GOT3 (cell line): ENCODE data around the gene TRIM29.

Experiments
- DNase-seq: peaks from one replicate; lab custom pipeline; 2025; ENCODE audit warnings: mixed read lengths; lab: John Stamatoyannopoulos, UW

TRIM29 gene

DNA sequence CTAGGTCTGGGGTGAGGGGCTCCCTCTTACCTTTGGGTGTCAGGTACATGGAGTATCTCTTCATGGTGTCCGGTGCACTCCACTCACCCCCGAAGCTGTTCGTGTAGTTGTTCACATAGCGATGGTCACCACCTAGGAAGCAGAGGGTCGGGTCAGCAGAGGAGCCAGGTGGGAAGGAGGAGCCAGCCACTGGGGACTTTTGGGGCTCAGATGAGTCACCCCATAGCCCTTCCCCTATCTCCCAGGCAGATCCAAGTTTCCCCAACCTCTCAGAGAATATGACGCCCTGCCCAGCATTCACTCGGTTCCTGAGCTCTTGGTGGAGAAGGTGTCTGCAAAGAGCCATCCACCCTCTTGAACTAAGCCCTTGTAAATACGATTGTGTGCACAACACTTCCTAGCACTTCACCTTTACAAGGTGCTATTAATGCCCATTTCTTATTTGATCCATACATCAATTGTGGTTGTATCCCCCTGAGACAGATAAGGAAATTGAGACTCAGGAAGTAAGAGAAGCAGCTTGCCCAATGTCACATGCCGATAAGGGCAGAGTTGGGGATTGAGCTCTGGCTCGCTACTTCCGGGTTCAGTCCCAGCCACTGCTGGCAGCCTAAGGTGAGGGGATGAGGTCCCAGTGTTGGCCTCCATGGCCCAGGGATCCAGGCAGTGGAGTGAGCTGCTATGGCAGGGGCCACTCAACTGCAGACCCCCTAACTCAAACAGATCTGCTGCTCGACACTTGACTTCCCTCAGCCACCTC is 14.8 kb downstream of the TRIM29 start:
- DNase-seq: no peak

DNA sequence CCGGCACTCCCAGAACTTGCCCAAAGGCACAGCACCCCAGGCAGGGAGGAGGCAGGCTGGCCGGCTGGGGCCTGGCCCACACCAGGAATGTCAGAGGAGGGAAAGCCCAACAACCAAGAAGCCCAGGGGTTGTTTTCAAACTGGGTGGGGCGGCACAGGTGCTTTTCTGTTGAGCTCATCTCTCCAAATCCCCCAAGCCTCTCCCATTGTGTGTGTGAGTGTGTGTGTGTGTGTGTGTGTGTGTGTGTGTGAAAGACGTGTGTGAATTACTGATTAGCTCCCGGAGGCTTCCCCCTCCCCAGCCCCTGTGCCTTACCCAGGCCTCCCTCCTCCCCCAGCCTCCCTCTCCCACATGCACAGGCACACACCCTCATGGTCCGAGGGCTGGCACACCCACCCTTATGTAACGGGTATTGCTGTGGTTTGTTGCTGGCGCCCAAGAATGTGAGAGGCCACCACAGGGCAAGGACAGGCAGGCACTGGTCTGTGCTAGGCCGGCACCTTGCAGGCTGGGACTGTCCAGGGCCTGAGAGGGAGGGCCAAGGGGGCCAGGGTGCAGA is 15.9 kb downstream of the TRIM29 start:
- DNase-seq: no peak

DNA sequence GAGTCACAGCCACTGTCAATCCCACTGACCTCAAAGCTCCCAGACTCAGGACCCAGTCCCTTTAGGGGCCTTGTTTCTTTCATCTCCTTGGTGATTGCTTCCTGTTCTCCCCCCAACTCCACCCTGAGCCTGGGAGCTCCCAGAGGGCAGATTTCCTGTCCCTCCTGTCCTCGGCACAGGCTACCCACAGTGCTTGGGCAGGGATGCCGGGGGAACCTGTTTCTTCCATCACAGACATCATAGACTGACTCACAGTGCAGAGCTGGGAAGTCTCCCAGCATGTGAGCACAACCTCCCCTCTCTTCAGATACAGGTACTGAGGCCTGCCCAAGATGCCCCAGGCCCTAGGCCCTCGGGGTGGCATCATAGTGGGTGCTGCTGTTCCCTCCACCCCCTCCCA is 16.6 kb downstream of the TRIM29 start:
- DNase-seq: no peak

DNA sequence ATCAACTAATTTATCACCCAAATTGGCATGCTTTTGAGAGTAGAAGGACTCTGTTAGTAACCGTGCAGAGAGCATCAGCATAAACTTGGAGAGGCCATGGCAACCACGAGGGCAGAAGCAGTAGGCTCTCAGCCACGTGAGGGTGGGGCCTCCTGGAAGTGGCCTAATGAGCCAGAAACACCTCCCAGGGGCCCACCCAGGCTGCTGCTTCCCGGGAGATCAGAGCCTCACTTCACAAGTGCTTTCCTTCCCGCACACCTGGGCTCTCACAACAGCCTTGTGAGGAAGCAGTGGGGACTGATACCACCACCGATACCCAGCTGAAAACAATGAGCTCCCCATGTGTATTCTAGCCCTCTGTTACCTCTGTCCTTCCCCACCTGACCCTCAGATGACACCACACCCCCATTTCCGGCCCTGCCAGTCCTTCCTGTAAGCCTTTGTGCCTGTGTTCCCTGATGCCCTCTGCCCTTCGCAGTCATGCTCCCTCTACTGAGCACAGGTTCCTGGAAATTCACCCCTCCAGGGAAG is 17.0 kb downstream of the TRIM29 start:
- DNase-seq: no peak

DNA sequence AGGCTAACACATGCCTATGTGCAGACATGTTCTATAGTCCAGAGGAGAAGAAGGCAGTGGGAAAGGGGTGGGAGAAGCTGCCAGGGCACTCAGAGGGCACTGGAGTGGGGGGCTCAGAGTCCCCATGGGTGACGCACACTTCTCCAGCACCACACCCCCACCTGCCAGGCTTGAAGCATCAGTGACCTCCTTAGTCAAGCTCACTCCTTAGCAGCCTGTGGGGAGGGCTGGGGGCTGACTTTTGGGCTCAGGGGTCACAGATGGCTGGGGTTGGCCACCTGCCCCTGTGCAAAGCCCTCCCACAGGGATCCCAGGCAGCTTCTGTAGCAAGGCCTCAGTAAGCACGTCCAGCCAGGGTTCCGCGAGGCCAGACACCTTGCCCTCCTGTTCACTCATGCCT is 18.8 kb downstream of the TRIM29 start:
- no peak for DNase-seq

DNA sequence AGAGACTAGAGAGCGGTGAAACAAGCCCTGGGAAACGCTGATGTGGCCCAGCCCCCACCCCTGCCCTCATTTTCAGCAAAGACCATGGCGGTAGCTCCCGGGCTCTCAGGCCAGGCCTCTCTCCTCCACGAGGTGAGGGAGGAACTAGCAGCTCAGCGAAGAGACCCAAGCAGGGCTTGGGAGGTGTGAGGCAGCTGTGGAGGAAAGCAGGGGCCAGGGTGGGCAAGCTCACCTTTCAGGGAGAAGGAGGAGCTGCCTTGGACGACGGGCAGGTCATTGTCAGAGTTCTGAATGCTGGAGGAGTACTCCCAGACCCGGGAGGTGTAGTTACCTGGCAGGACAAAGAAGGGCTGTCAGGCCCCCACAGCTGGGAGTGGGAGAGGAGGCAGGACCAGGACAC is 19.9 kb downstream of the TRIM29 start:
- DNase-seq: no peak

DNA sequence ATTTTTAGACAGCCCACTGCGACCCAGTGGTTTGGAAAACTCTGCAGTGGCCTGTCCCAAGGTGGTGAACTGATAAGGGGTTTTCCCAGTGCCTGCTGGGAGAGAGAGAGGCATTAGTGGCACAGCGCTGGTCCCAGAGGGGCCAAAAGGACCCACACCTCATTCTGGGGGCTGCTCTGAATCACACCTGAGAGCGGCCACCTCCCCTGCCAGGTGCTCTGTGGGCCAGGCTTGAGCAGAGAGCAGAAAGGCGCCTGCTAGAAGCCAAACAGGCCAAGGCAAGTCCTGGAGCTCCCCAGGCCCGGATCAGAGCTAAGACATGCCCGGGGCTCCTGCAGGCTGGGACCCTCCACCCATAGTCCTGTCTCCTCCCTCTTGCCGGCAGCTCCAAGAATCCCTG is 20.9 kb downstream of the TRIM29 start:
- no peak for DNase-seq

DNA sequence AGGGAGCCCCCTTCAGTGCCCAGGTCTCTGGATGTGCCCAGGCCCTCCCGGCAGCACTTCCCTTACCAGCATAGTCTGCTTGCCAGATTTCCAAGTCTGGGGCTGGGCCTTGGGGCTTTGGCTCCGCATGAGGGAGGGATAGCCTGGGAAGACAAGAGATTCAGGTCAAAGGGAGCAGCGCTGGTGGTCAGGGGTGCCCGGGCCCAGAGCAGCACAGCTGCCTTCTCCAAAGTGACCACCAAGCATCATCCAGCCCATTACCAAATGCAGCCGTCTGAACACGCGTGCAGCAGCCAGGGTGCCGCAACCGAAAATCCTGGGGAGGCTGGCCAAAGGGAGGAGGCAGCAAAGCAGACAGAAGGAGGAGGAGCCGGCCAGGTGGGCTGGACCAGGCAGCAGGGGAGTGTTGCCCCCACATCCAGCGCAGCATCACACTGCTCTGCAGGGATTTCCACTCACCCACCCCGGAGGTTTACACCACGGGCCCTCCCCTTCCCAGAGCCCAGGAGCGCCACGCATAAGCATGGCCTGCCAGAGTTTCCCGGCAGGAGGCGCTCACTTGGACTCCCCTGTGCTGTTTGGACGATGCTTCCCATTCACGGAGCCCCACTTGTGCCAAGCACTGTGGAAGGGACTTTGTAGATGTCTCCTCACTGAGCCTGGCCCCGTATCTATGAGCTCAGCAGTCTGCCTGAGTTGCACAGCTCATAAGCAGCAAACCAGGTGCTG is 22.5 kb downstream of the TRIM29 start:
- DNase-seq: no peak

DNA sequence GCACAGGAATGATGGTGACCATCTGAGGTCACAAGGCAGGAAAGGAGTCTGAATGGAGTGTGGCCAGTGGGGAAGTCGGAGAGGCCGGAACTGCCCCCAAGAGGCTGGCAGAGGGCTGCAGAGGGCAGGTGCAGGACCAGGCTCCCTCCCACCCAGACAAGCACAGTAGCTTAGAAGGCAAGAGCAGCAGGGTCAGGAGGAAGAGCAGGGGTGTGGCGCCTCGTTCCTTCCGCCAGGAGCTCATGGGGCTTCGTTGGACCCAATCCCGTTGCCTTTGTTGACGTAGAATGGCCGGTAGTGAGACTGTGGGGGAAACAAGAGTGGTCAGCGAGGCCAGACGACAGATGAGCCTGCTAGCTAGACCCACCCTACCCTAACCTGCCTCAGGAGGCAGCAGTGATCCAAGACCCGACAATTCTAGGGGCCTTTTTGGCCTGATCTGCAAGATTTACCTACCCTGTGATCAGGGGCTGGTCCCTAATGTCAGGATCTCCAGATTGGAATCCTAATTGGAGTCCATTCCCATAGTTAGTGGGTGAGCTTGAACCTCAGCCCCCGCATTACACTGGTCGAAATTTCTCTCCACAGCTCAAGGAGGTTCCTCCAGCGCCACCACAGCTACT is 25.6 kb downstream of the TRIM29 start:
- DNase-seq: no peak

DNA sequence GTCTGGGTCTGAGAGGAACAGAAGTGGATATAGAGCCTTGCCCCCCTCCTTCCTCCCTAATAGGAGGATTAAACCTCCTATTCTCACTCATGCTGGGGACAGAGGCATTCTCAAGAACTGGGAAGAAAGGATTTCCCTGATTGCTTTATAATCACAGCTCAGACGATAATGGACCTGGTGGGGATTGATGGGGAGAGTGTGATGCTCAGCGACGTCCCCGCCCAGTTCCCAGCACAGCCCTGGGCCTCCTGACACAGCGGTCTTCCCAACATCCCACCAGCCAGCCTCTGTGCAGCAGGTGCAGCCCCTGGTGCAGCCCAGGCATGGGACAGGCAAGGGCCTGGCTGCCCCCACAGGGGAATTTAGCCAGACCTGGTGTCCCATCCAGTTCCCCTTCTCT is 28.4 kb downstream of the TRIM29 start:
- DNase-seq: no peak

DNA sequence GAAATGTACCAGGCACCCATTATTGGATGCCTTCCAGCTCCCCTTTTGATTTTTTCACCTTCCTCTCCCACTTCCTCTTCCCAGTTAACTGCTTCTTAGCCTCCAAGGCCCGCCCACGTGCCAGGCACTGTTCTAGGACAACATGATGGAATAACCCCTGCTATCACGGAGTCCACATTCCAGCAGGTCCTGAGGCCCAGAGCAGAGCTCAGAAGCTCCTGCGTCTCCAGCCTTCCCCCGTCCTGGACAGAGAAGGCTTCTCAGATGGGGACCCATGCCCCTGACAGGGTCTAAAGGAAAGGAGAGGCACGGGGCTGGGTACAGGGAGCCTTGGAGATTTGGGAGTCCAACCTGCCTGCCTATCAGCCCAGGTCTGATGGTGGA is 29.1 kb downstream of the TRIM29 start:
- DNase-seq: no peak

DNA sequence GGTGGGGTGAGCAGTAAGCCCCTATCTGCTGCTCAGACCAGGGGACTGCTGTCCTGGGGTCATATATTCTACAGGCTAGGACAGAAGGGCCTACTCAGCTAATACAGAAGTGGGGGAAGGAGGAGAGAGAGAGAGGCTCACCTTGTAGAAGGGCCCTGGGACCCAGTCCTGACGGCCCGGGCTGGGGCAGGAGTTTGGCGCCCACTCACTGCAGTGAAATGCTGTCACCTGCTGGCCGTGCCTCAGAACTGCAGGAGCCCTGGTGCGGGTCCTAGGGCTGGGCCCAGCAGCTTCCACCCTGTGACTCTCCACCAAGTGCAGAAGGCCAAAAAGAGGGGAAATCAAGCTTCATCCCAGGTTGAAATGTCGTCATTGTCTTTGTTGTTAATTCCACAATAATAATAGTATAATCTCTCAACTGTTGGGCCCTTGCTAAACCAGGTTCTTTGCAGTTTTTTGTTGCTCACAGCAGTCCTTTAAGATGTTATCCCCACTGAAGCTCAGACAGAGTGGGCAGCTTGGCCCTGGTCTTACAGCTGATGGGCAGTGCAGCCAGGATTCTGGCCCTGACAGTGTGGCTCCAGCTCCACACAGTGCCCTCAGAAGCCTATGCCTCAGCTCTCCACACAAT is 29.6 kb downstream of the TRIM29 start:
- no peak for DNase-seq

DNA sequence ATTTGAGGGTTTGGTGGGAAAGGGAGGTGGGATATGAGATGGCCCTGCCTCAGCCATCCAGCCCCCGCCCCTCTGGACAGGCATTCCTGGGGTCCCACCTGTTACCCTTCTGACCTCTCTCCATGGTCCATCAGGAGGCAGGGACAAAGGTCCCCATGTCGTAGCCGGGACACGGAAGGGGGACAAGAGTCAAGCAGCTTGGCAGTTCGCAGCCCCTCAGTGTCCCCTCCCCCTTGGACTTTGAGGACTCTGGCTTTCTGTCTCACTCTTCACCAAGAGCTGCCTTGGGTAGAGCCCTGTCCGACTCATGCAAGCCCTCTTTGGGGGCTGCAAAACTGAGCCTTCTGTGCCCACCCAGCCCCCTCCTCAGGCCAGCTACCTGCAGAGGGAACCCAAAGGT is 30.2 kb downstream of the TRIM29 start:
- no peak for DNase-seq

DNA sequence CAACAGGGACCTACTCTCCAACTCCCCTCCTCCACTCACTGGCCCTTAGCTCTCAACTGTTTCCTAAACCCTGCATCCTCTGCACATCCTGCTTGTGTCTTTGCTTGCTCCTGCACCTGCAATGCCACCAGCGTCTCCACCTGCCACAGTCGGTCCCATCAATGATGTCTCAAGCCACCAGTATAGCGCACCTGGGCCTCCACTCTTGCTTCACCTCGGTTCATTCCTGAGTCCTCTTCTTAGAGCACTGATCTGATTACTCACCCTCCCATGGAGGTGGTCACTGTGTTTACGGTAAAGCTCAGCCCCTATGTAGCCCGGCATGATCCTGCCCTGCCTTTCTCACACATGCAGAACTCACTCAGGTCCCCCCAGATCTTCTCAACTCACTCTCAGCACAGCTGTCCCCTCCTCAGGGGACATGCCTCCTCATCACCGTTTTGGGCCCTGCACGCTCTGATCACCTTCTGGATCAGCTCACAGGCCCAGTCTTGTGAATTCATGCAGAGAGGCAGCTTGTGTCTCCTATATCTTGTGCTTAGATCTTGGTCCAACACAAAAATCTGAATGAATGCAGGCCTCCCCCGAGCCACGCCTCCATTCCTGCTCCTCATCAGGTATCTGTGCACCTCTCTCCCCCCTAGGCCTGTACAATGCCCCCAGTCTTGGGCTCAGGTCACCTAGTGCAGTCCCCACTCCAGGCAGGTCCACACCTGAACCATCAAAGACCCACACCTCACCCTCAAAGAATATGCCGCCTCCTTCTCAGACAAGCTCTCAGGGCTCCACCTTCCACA is 31.4 kb downstream of the TRIM29 start:
- DNase-seq: no peak

DNA sequence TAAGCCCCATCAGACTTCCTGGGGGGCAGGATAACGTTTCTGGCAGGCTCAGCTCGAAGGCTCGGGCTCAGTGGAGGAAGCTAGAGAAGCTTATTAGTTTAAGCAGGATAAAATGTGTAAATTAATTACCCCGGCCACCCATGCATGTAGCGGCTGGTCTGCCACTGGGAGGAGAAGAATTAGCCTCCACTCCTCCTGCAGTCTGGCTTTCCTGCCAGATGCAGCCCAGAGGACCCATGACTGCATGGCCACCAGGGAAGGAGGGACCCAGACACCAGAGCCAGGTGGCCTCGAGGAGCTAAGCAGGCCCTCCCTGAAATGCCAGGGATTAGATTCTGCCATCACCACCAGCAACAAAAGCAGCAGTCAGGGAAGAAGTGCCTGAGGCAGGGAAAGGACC is 32.3 kb downstream of the TRIM29 start:
- DNase-seq: no peak

DNA sequence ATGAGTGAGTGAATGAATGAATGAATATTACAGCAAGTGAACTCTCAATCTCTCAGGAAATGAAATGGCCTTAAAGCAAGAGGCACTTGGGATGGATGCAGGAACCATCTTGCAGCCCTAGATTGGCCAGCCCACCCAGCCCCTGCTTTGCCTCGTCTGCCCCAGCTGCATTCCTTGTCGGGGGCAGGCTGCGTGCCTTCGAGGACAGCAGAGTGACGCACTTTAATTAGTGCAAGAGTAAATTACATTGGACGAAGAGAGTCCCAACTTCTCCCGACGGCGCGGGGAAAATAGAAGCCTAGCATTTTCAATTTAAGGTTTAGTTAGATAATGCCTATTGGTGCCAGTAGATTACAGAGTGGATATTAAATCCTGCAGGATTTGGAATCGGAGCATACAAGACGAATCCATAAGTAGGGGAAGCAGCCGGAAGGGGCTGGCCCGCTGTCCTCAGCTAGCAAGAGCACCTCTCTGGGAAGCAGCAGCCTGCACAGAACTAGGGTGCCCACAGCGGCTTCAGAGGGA is 33.8 kb downstream of the TRIM29 start:
- no peak for DNase-seq

DNA sequence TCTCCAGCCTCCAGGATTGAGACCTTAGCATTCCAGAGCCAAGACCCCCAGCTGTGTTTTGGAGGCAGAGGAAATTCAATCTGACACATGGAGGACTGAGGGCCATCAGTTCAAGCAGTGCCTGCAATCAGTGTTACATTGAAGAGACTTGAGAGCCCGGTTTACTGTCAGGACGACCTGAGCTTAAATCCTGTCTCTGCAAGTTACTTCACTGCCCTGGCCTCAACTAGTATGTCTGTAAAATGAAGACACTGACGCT is 35.1 kb downstream of the TRIM29 start:
- no peak for DNase-seq

DNA sequence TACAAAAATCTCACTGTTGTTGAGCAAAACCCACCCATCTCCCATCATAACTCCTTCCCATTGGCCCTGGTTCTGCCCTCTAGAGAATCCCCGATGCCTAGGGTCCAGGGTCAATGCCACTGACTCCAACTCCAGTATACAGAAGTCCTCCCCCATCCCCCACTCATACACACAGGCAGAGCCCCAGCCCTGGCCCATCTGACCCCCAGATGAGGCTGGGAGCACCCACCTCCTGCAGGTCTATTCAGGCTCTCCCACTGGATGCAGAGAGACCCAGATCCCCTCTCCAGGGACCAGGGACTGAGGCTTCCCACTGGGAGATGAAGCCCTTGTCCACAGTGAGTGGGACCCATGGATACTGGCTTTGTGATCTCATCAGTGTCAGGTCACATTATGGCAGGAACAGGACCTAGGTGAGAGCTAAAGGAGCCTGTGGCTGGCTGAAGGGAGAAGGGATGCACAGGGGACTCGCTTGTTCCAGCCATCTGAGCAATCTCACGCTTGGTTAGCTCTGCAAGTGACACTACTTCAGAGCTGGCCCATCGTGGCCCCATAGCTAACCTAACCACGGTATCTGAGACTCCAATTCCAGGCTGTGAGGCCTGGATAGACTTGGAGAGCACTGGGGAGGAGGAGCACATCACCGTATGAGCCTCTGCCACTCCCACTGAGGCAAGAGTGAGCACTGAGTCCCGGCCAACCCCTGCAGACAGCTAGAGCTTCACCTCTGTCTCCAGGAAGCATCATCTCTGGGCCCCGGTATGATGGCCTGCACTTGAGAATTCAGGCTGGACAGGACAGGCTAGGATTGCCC is 35.7 kb downstream of the TRIM29 start:
- no peak for DNase-seq

DNA sequence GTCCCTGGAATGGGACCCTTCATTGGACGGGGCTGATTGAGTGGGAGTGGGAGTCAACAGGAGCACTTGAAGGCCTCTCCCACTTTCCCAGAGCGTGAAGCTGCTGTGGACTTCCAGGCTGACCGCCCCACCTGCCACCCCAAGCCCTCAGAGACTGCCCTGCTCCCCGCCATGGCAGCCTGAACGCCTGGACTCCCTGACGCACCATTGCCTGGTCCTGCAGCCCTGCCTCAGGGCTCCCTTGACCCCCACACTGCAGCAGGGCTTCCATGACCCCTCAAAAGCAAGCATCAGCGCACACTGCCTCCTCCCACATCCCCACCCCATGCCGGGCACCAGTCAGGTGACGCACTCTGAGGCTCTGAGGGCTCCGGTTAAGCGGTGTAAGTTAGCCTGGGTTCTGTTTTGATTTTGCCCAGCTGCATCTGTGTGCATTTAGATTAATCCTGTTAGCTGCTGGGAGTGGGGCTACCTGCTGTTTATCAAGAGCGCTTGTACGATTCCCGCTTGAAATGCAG is 39.4 kb downstream of the TRIM29 start:
- DNase-seq: no peak

DNA sequence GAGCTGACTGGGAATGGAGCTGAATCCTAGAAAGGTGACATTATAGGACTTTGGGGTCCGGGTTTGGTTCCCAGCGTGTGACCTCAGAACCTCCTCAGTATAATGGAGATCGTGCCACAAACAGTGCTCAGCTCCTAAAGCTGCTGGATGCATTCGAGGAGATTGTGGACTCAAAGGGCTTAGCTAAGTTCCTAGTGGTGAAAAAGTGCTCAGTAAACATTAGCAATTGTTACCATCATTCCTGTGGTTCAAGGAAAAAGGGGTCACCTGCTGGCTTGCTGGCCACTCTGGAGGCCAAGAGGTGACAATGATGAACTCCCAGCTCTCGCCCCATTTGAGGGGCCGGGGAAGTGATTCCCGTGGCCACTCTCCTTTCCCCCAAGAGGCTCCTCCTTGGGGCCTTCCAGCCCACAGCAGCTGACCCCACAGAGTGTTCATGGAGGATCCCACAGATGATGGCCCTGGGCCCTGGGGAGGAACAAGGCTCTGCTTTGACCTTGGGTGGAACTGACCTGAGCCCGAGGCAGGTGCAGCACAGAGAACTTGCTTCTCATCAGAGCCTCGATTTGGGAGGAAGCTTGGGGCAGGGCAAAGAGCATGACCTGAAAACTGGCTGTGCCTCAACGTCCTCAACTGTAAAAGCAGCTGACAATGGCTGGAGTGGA is 40.1 kb downstream of the TRIM29 start:
- DNase-seq: no peak
